ENCODE results near the gene HNRNPA1L2.
"Not testable (repeated sequence)": the region's sequence is repeated elsewhere in the genome, so short reads cannot be mapped to it uniquely, and the experiment has no call there.

Gene HNRNPA1L2

DNA sequence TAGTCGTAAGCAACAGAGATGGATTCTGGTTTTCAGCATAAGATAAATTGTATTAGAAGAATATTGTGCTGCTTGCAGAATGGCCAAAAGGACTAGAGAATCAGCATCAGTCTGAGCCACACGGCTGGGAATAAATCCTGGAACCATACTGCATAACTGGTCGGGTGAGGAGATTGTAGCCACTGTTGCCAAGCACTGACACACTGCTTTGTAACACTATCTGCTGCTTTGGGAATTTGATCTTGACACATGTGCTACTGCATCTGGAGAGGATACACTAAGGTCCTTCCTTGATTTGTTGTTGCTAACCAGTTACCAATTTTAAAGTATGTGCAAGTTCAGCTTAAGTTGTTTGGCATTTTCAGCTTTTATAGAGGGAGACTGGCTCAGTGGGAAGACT lies 1.9 kb downstream of the HNRNPA1L2 start:
- in situ Hi-C loops (cut with HindIII; ENCODE audit: low sequenced_read_pairs) = no loop called here

DNA sequence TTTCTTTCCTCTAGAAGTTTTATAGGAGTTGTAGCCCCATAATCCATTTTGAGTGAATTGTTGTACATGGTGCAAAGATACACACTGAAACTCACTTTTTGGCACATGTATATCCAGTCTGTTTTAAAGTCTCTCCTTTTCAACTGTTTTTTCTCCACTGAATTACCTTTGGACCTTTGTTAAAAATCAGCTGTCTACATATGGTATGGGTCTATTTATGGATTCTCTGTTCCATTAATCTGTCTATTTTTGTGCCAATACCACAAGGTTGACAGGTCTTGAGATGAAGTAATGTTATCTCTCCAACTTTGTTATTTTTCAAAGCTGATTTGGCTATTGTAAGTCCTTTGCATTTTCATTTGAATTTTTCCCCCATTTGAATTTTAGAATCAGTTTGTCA lies 4.7 kb downstream of the HNRNPA1L2 start:
- in situ Hi-C loops (cut with HindIII; ENCODE audit: low sequenced_read_pairs) = no loop called here

DNA sequence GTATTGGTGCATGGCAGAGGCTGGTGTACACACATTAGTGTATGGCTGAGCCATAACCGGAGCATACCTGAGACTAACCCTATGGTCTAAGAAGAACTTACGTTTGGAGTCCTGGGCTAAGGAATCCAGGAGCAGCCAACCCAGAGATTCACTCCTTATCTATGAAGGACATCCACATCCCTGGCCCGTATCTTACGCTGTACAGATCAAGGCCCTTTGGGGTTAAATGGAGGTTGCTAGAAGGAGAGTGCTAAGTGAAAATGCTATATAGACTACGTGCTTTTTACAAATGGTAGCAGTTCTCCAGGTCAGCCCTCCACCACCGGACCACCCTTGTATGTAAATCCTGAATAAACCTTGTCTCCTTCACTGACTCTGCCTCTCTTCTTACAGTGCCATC lies 8.5 kb downstream of the HNRNPA1L2 start:
- in situ Hi-C loops (cut with HindIII; ENCODE audit: low sequenced_read_pairs) = no loop called here

DNA sequence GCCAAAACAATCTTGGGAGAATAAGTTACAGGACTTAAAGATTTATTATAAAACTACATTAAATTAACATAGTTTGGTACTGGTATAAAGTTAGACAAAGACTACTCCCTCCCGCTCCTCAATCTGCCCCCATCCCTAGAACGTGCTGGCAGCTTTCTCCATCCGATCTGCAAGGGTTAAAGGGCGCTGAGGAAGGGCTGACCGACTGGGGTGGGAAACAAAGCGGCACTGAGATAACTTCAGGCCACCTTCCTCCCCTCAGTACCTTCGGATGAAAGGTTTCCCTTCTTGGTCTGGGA lies 9.6 kb downstream of the HNRNPA1L2 start:
- in situ Hi-C loops (cut with HindIII; ENCODE audit: low sequenced_read_pairs) = no loop called here

DNA sequence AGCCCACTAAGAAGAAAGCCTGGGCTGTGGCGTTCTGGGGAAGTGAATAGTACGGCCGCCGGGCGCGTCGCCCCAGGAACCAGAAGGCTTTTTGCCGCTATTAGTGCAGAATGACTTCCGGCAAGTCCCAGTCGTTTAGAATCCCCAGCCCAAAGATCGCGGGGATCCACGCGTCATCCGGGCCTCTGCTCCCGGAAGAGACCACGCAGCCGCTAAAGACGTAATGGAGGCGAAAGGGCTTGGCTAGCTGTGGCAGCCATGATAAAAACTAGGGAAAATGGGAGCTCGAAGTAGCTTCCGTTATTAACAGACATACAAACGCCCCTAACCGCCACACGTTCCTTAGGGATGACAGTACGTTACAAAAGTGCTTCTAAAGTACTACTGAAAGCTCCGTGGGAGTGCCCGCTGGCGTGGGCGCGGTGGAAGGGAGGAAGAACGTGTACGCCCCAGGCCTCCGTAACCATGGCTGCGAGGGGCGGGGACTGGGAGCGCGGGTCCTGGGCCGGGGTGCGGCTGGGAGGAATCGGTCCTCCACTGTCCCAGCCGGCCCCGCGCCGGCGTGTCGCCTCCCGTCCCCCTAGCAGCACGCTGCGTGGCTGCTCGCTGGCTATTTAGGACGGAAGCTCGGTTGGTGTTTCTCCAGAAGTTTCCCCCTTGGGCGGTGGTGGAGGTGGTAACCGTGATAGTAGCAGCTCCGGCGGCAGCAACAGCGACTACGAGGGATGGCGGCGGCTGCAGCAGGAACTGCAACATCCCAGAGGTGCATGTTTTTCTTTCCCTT lies 10.2 kb downstream of the HNRNPA1L2 start, which contains the start of gene SUGT1:
Gene SUGT1 (plus strand): TSS at position 641 of the 784 bp plus-strand sequence. CDS start 85 bp downstream, at position 726.
- in situ Hi-C loops (cut with HindIII; ENCODE audit: low sequenced_read_pairs) = no loop called here

DNA sequence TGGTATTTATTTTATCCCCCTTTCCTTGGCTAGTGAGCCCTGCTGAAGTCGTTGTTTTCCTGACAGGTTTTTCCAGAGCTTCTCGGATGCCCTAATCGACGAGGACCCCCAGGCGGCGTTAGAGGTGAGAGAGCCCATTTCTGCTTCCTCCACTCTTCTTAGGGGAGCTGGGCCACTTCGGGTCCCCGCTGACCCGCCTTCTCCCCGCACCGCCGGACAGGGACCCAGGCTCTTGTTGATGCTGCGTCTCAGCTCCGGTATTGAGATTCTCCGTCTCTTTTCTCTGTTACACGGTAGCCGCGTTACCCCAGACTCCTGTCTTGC lies 10.7 kb downstream of the HNRNPA1L2 start:
- in situ Hi-C loops (cut with HindIII; ENCODE audit: low sequenced_read_pairs) = no loop called here

DNA sequence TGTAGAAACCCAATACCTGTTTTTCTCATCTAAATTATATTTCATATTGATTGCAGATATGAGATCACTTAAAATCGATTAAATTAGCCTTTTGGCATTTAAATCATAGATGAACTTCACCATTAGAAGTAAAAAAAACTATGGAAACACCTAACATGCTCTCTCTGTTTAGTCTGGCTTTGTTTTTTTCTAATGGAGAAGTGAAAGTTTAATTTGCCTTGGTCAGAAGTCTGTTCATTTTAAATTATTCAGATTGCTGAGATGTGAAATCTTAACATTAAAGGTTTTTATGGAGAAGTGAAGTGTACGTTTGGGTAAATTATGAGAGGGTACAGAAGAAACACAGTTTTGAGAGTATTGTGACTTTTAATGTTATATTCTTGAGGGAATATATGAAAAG lies 17.1 kb downstream of the HNRNPA1L2 start:
- in situ Hi-C loops (cut with HindIII; ENCODE audit: low sequenced_read_pairs) = no loop called here

DNA sequence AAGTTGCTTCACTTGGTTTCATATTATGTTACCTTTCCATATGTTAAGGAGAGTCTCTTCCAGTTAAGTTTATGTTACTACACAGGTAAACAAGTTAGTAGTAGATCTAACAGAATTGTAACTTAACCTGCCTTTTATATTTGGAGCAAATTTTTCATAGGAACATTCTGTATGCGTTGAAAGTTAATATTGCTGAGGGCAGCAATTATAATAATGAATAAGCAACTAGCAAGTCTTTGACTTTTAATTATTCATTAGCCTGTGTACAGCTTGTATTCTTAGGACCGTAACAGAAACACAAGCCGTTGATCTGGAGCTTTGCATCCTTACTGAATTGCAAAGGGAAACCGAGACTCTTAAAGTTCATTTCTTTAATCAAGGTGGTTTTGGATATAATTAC lies 22.0 kb downstream of the HNRNPA1L2 start:
- in situ Hi-C loops (cut with HindIII; ENCODE audit: low sequenced_read_pairs) = no loop called here

DNA sequence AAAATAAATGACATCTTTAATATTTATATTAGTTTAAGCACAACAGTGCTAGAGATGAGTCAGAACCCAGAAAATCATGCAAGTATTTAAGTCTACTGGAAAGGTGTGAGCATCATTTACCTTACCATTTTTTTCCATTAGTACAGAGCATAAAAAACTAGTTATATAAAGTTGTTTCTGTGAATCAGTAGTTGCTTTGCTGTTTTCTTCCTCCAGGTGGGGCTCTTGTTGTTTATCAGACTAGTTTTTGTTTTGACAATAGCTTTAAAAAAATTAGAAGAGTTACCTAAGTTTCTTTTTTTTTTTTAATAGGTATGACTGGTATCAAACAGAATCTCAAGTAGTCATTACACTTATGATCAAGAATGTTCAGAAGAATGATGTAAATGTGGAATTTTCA lies 23.1 kb downstream of the HNRNPA1L2 start:
- in situ Hi-C loops (cut with HindIII; ENCODE audit: low sequenced_read_pairs) = no loop called here

DNA sequence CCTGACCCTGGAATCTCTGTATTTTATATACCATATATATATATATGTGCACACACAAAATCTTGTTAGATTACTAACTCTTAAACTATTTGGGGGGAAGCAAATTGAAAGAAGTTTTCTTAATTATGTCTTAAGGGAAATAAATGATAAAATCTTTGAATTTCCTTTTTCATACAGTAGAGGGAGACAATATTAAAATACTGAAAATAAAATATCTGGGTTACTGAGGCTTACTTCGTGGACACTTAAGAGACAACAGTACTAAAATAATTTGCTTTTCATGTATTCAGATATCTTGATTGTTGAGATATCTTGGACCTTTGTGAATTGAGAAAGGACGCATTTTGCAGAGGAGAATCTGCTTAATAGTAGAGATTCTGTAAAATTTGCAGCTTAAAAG lies 27.4 kb downstream of the HNRNPA1L2 start:
- in situ Hi-C loops (cut with HindIII; ENCODE audit: low sequenced_read_pairs) = no loop called here

DNA sequence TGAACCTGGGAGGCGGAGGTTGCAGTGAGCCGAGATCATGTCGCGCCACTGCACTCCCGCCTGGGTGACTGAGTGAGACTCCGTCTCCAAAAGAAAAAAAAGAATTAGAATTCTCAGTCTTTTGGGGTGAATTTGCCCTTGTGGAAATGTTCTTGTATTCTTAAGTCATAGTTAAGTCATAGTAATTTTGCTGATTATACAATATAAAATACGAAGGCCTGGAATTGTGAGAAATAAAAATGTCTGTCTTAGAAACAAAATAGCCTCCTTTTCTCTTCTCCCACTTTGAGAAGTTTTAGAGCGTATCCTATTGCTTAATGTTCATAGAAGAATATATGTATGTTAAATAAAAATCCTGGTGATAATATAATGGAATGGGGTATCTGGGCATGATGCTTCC lies 28.5 kb downstream of the HNRNPA1L2 start:
- in situ Hi-C loops (cut with HindIII; ENCODE audit: low sequenced_read_pairs) = no loop called here

DNA sequence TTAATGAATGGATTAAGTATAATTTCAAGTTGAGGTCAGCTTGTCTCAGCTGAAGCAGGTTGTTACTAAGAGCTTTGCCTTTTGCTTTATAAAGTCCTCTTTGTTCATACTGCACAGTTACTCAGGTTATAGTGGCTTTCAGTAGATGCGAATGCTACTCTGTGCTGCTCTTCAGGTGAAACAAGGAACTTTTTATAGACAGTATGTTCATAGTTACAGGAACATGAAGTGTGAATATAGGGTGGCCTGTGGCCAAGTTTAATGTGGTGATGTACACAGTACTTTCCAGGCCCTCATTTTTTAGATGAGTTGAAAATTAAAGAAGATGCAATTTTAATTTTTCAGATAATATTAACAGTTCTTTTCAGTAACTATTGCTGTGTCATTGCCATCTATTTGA lies 31.2 kb downstream of the HNRNPA1L2 start:
- in situ Hi-C loops (cut with HindIII; ENCODE audit: low sequenced_read_pairs) = no loop called here

DNA sequence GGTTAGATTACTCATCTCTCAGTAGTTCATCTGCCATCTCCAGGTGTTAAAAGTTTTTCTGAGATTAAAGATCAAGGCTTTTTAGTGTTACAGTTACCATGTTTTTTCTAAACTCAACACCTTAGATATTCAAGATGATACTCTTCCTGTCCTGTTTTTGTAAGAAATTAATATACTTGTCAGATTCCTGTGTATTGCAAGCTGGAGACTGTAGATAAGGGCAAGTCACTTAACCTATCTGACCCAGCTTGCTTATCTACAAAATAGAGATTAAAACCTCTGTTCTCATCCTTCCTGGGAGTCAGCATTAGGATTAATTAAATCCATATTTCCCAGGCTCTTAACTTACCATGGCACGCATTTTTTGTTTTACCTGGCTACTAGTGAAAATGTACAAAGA lies 35.6 kb downstream of the HNRNPA1L2 start:
- in situ Hi-C loops (cut with HindIII; ENCODE audit: low sequenced_read_pairs) = no loop called here

DNA sequence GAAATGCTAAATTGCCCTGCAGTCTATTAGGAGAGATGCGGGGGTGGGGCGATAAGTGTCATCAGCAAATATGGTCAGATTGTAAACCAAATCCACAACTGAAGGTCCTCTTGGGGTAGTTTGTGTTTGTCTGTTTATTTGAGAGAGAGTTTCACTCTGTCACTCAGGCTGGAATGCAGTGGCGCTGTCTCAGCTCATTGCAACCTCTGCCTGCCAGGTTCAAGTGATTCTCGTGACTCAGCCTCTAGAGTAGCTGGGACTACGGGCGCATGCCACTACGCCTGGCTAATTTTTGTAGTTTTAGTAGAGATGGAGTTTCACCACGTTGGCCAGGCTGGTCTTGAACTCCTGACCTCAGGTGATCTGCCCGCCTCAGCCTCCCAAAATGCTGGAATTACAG lies 43.6 kb downstream of the HNRNPA1L2 start:
- in situ Hi-C loops (cut with HindIII; ENCODE audit: low sequenced_read_pairs) = not testable (repeated sequence)

DNA sequence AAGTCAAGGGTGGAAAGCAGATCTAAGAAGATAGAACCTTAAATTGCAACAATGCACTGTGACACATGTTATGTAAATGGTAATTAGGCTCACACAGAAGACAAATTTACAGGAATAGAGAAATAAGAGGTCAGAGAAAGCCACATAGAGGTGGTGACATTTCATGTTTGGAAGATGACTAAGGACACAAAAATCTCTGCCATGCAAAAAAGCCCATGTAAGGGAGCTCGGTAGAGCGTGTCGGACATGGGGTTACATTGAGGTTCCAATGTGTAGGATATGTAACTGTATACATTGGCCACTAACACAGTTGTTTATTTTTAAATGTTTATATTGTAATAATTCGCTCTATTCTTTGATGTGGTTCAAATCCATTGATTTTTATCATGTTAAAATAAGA lies 44.1 kb downstream of the HNRNPA1L2 start:
- in situ Hi-C loops (cut with HindIII; ENCODE audit: low sequenced_read_pairs) = no loop called here

Data from endothelial cell of hepatic sinusoid (primary cell).